ENCODE results near the gene POLR1H.

GRCh38 chr6:30061858-30062458 lies 893 bp downstream of the POLR1H start:
- TF ChIP-seq, protein P1, sequence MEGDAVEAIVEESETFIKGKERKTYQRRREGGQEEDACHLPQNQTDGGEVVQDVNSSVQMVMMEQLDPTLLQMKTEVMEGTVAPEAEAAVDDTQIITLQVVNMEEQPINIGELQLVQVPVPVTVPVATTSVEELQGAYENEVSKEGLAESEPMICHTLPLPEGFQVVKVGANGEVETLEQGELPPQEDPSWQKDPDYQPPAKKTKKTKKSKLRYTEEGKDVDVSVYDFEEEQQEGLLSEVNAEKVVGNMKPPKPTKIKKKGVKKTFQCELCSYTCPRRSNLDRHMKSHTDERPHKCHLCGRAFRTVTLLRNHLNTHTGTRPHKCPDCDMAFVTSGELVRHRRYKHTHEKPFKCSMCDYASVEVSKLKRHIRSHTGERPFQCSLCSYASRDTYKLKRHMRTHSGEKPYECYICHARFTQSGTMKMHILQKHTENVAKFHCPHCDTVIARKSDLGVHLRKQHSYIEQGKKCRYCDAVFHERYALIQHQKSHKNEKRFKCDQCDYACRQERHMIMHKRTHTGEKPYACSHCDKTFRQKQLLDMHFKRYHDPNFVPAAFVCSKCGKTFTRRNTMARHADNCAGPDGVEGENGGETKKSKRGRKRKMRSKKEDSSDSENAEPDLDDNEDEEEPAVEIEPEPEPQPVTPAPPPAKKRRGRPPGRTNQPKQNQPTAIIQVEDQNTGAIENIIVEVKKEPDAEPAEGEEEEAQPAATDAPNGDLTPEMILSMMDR (IDR thresholded peaks at IDR 0.05), result no peak
- TF ChIP-seq POLR2A (IDR thresholded peaks at IDR 0.05) (no peak), POLR2AphosphoS5 (IDR thresholded peaks at IDR 0.05) (no peak)
